Cardiac fibroblast (primary cell): ENCODE results near the gene CSNK1G3.
A peak's percentile ranks its signal among the peaks of the same experiment; 100 is the strongest.
"Not testable (repeated sequence)": the region's sequence is repeated elsewhere in the genome, so short reads cannot be mapped to it uniquely, and the experiment has no call there.

Experiments
- DNase-seq, 2 donors: peaks; one replicate each; pipeline versions ENCODE4 v3.0.0 to v3.0.0-alpha.2; 2010; ENCODE audit warnings: low read depth in 2 of 2
- H3K4me3 ChIP-seq, 2 donors: replicated peaks in 1 of 2; 1 replicate in 1 of 2; 2 replicates in 1 of 2; pipeline ENCODE4 v1.5.1; 2011; ENCODE audit warnings: low read depth in 2 of 2, low read length in 2 of 2, mild to moderate bottlenecking in 2 of 2, moderate library complexity in 1 of 2
- CTCF ChIP-seq: IDR thresholded peaks from one replicate; pipeline ENCODE4 v1.5.1; 2011; ENCODE audit warnings: low read depth, mild to moderate bottlenecking, low read length, inconsistent platforms

CSNK1G3 gene

DNA sequence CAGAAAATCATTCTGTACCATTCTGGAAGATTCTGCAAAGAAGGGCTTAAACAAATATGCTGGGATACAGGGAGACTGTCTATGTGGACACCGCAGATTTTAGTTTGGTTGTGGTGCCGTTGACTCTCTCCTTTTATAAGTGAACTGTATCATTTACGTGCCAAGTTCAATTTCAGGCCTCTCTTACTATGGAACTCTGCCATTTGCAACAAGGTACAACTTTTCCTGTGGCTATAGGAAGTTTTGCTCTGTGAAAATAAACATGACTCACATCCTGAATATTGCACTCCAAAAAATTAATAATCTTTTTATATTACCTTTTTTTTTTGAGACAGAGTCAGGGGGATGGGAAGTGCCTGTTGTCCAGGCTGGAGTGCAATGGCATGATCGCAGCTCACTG, 29.7 kb upstream of the CSNK1G3 start:
- H3K4me3 ChIP-seq: no peak overlapping the region
- peak in 1 of 2 donors; percentile 39 for DNase-seq
- TF ChIP-seq CTCF: no peak

GRCh38 chr5:123483446-123484077, 28.4 kb upstream of the CSNK1G3 start:
- no peak for TF ChIP-seq CTCF
- H3K4me3 ChIP-seq: no peak overlapping the region
- DNase-seq: no peak

- no peak for TF ChIP-seq CTCF
- DNase-seq: peak in 1 of 2 donors; percentile 9
- no peak overlapping the region for H3K4me3 ChIP-seq
Observed at GRCh38 chr5:123485275-123485674, 26.7 kb upstream of the CSNK1G3 start.

DNA sequence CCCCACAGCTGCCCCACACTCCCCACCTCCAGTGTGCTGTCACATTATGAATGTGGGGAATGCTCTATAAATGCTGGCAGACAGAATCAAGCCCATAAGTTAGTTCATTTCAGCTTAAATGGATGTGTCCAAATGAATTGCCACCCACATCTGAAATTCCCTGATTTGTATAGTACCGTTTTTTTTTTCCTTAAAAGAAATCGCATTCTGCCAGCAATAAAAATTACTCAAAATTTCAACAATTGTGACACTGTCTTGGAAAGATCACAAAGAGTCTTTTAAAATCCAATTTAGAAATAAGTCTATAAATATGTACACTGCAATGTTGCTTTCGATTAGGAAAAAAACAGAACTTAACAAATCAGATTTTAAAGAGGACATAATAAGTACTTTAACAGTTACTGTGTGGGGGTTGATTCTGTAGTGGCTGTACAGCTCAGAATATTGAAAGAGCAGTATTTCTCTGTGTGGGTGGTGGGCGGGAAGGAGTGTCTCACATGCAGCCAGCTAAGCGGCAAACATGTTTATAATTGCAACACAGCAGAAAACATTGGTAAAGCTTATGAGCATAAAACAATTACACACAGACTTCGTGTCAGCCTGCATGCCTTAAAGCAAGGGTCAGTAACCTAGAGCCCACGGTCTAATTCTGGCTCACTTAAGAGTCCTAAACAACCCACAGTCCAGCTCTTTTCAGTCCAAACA, 24.9 kb upstream of the CSNK1G3 start:
- no peak for TF ChIP-seq CTCF
- no peak overlapping the region for H3K4me3 ChIP-seq
- peak; percentile 11 to 32 for DNase-seq

- TF ChIP-seq CTCF: no peak
- DNase-seq: no peak
- H3K4me3 ChIP-seq: no peak overlapping the region
Observed at GRCh38 chr5:123490974-123491373, 21.0 kb upstream of the CSNK1G3 start.

- not testable (repeated sequence) for DNase-seq, H3K4me3 ChIP-seq
Observed at GRCh38 chr5:123495211-123495610, 16.8 kb upstream of the CSNK1G3 start.

DNA sequence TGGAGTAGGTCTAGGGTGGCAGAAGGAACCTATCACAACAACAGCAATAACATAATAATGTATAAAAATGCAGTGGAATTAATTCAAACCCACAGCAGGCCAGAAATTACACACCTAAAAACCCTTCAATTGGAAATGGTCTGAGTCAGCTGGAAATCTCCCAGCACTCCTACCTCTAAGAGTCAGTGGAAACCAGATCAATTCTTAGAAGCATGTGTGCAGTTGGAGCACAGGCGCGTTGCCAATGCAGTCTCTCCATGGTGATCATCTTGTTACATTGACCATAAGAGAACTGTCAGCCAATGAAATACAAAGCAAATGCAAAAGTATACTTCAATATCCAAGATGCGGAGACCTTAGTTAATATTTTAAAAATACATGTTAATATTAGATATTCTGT, 15.1 kb upstream of the CSNK1G3 start:
- DNase-seq: peak; percentile 14 to 43
- no peak for TF ChIP-seq CTCF
- H3K4me3 ChIP-seq: no peak overlapping the region
